HepG2 (cell line): Measurements from ENCODE around the gene EGFR. TPM values are rescaled to one million over a fixed set of nuclear protein-coding genes. Genes with fewer than 3 reads are reported as not detected.

Experiments used
- ATAD3A ChIP-seq: sonication (generic); formaldehyde crosslinking; IDR thresholded peaks from 2 replicates; pipeline ENCODE4 v1.4.0; 2020; ENCODE audit warnings: missing genetic modification reagents
- DMAP1 ChIP-seq: IDR thresholded peaks from 2 replicates; pipeline ENCODE4 v1.6.1; 2016
- FLYWCH1 ChIP-seq: sonication (generic); formaldehyde crosslinking; IDR thresholded peaks from 2 replicates; pipeline ENCODE4 v1.8.1; 2023; ENCODE audit warnings: mild to moderate bottlenecking, missing genetic modification reagents
- SRSF4 ChIP-seq: fragments of 200-400 bp; formaldehyde crosslinking; IDR thresholded peaks from one replicate; pipeline ENCODE4 v1.6.1; 2018; ENCODE audit warnings: mild to moderate bottlenecking, low read depth, low read length, moderate library complexity; ENCODE audit not compliant: poor library complexity, severe bottlenecking
- ZBTB38 ChIP-seq: sonication (generic); formaldehyde crosslinking; IDR thresholded peaks from 2 replicates; pipeline ENCODE4 v1.5.1; 2020; ENCODE audit warnings: mild to moderate bottlenecking, missing genetic modification reagents
- polyA plus RNA-seq, 8 experiments: library from polyadenylated mRNA; depleted of rRNA in 3 of 8; stranded (reverse) in 7 of 8; unstranded in 1 of 8; fragments of >200 nt; fragmentation: Illumina TruSeq in 4 of 8; extraction: Trizol in 4 of 8; gene quantifications; 2 replicates each; pipeline versions ENCODE4 v1.2.1 to v1.2.3, GENCODE V29; 2011 to 2016; ENCODE audit warnings: low read depth in 4 of 8, missing spikeins in 1 of 8, mixed read lengths in 1 of 8; ENCODE audit not compliant: insufficient read depth in 1 of 8
- total RNA-seq, 5 experiments: library from RNA; depleted of rRNA; stranded (reverse); fragments of >200 nt; fragmentation: Illumina TruSeq; extraction: Trizol; gene quantifications; 2 replicates each; pipeline ENCODE4 v1.2.3, GENCODE V29; 2016; ENCODE audit warnings: low read depth in 1 of 5
- TF ChIP-seq, protein P1 (sequence below): sonication (generic); formaldehyde crosslinking; IDR thresholded peaks from one replicate; pipeline ENCODE4 v1.5.1; 2020; ENCODE audit warnings: mild to moderate bottlenecking, missing genetic modification reagents; ENCODE audit errors: not compliant biosample characterization
- TF ChIP-seq, protein P2 (sequence below): sonication (generic); formaldehyde crosslinking; IDR thresholded peaks from 2 replicates; pipeline ENCODE4 v1.5.1; 2020; ENCODE audit warnings: mild to moderate bottlenecking, missing genetic modification reagents, moderate library complexity
- TF ChIP-seq, protein P3 (sequence below): sonication (generic); formaldehyde crosslinking; conservative IDR thresholded peaks from 2 replicates; pipeline ENCODE4 v1.4.0; 2020; ENCODE audit warnings: missing genetic modification reagents
- TF ChIP-seq, protein P4 (sequence below): IDR thresholded peaks from 2 replicates; pipeline ENCODE4 v1.6.1; 2016; ENCODE audit warnings: missing compliant biosample characterization, missing genetic modification reagents, borderline replicate concordance
- TF ChIP-seq, protein P5 (sequence below): sonication (generic); formaldehyde crosslinking; IDR thresholded peaks from 2 replicates; pipeline ENCODE4 v1.4.0; 2020; ENCODE audit warnings: missing genetic modification reagents

EGFR gene
- total and polyA plus RNA-seq, 2 of the 13 experiments (the other 11 are each of a cell fraction or from before 2014, with no cell fraction given) = 7.0 to 10.0 TPM

DNA sequence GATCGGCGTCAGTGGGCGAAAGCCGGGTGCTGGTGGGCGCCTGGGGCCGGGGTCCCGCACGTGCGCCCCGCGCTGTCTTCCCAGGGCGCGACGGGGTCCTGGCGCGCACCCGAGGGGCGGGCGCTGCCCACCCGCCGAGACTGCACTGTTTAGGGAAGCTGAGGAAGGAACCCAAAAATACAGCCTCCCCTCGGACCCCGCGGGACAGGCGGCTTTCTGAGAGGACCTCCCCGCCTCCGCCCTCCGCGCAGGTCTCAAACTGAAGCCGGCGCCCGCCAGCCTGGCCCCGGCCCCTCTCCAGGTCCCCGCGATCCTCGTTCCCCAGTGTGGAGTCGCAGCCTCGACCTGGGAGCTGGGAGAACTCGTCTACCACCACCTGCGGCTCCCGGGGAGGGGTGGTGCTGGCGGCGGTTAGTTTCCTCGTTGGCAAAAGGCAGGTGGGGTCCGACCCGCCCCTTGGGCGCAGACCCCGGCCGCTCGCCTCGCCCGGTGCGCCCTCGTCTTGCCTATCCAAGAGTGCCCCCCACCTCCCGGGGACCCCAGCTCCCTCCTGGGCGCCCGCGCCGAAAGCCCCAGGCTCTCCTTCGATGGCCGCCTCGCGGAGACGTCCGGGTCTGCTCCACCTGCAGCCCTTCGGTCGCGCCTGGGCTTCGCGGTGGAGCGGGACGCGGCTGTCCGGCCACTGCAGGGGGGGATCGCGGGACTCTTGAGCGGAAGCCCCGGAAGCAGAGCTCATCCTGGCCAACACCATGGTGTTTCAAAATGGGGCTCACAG, 1.1 kb downstream of the EGFR start (continued):
- TF ChIP-seq, protein P1, sequence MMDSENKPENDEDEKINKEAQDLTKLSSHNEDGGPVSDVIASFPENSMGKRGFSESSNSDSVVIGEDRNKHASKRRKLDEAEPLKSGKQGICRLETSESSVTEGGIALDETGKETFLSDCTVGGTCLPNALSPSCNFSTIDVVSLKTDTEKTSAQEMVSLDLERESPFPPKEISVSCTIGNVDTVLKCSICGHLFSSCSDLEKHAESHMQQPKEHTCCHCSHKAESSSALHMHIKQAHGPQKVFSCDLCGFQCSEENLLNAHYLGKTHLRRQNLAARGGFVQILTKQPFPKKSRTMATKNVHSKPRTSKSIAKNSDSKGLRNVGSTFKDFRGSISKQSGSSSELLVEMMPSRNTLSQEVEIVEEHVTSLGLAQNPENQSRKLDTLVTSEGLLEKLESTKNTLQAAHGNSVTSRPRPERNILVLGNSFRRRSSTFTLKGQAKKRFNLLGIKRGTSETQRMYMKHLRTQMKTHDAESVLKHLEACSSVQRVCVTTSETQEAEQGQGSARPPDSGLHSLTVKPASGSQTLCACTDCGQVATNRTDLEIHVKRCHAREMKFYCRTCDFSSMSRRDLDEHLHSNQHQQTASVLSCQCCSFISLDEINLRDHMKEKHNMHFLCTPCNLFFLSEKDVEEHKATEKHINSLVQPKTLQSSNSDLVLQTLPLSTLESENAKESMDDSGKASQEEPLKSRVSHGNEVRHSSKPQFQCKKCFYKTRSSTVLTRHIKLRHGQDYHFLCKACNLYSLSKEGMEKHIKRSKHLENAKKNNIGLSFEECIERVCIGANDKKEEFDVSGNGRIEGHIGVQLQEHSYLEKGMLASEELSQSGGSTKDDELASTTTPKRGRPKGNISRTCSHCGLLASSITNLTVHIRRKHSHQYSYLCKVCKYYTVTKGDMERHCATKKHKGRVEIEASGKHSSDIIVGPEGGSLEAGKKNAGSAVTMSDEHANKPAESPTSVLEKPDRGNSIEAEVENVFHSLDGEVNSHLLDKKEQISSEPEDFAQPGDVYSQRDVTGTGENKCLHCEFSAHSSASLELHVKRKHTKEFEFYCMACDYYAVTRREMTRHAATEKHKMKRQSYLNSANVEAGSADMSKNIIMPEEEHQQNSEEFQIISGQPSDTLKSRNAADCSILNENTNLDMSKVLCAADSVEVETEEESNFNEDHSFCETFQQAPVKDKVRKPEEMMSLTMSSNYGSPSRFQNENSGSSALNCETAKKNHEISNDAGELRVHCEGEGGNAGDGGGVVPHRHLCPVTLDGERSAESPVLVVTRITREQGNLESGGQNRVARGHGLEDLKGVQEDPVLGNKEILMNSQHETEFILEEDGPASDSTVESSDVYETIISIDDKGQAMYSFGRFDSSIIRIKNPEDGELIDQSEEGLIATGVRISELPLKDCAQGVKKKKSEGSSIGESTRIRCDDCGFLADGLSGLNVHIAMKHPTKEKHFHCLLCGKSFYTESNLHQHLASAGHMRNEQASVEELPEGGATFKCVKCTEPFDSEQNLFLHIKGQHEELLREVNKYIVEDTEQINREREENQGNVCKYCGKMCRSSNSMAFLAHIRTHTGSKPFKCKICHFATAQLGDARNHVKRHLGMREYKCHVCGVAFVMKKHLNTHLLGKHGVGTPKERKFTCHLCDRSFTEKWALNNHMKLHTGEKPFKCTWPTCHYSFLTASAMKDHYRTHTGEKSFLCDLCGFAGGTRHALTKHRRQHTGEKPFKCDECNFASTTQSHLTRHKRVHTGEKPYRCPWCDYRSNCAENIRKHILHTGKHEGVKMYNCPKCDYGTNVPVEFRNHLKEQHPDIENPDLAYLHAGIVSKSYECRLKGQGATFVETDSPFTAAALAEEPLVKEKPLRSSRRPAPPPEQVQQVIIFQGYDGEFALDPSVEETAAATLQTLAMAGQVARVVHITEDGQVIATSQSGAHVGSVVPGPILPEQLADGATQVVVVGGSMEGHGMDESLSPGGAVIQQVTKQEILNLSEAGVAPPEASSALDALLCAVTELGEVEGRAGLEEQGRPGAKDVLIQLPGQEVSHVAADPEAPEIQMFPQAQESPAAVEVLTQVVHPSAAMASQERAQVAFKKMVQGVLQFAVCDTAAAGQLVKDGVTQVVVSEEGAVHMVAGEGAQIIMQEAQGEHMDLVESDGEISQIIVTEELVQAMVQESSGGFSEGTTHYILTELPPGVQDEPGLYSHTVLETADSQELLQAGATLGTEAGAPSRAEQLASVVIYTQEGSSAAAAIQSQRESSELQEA (CRISPR knock-in tag) = no peak
- TF ChIP-seq, protein P2, sequence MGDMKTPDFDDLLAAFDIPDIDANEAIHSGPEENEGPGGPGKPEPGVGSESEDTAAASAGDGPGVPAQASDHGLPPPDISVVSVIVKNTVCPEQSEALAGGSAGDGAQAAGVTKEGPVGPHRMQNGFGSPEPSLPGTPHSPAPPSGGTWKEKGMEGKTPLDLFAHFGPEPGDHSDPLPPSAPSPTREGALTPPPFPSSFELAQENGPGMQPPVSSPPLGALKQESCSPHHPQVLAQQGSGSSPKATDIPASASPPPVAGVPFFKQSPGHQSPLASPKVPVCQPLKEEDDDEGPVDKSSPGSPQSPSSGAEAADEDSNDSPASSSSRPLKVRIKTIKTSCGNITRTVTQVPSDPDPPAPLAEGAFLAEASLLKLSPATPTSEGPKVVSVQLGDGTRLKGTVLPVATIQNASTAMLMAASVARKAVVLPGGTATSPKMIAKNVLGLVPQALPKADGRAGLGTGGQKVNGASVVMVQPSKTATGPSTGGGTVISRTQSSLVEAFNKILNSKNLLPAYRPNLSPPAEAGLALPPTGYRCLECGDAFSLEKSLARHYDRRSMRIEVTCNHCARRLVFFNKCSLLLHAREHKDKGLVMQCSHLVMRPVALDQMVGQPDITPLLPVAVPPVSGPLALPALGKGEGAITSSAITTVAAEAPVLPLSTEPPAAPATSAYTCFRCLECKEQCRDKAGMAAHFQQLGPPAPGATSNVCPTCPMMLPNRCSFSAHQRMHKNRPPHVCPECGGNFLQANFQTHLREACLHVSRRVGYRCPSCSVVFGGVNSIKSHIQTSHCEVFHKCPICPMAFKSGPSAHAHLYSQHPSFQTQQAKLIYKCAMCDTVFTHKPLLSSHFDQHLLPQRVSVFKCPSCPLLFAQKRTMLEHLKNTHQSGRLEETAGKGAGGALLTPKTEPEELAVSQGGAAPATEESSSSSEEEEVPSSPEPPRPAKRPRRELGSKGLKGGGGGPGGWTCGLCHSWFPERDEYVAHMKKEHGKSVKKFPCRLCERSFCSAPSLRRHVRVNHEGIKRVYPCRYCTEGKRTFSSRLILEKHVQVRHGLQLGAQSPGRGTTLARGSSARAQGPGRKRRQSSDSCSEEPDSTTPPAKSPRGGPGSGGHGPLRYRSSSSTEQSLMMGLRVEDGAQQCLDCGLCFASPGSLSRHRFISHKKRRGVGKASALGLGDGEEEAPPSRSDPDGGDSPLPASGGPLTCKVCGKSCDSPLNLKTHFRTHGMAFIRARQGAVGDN (CRISPR knock-in tag) = peak; percentile 80
- TF ChIP-seq DMAP1 (CRISPR knock-in tag) (no peak), ZBTB38 (CRISPR knock-in tag) (0 out of 2 replicates have a peak, but pooled peaks have one; percentile 9), ATAD3A (CRISPR knock-in tag) (no peak), SRSF4 (no peak), FLYWCH1 (CRISPR knock-in tag) (no peak)
- TF ChIP-seq, protein P3, sequence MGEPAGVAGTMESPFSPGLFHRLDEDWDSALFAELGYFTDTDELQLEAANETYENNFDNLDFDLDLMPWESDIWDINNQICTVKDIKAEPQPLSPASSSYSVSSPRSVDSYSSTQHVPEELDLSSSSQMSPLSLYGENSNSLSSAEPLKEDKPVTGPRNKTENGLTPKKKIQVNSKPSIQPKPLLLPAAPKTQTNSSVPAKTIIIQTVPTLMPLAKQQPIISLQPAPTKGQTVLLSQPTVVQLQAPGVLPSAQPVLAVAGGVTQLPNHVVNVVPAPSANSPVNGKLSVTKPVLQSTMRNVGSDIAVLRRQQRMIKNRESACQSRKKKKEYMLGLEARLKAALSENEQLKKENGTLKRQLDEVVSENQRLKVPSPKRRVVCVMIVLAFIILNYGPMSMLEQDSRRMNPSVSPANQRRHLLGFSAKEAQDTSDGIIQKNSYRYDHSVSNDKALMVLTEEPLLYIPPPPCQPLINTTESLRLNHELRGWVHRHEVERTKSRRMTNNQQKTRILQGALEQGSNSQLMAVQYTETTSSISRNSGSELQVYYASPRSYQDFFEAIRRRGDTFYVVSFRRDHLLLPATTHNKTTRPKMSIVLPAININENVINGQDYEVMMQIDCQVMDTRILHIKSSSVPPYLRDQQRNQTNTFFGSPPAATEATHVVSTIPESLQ (CRISPR knock-in tag) = no peak
- TF ChIP-seq, protein P4, sequence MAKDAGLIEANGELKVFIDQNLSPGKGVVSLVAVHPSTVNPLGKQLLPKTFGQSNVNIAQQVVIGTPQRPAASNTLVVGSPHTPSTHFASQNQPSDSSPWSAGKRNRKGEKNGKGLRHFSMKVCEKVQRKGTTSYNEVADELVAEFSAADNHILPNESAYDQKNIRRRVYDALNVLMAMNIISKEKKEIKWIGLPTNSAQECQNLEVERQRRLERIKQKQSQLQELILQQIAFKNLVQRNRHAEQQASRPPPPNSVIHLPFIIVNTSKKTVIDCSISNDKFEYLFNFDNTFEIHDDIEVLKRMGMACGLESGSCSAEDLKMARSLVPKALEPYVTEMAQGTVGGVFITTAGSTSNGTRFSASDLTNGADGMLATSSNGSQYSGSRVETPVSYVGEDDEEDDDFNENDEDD (CRISPR knock-in tag) = no peak
- TF ChIP-seq, protein P5, sequence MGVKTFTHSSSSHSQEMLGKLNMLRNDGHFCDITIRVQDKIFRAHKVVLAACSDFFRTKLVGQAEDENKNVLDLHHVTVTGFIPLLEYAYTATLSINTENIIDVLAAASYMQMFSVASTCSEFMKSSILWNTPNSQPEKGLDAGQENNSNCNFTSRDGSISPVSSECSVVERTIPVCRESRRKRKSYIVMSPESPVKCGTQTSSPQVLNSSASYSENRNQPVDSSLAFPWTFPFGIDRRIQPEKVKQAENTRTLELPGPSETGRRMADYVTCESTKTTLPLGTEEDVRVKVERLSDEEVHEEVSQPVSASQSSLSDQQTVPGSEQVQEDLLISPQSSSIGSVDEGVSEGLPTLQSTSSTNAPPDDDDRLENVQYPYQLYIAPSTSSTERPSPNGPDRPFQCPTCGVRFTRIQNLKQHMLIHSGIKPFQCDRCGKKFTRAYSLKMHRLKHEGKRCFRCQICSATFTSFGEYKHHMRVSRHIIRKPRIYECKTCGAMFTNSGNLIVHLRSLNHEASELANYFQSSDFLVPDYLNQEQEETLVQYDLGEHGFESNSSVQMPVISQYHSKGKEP (CRISPR knock-in tag) = no peak
